Measurements from ENCODE around the gene MLPH.

GRCh38 chr2:237438080-237438940, 48.7 kb upstream of the MLPH start:
- TF ChIP-seq, protein P1, sequence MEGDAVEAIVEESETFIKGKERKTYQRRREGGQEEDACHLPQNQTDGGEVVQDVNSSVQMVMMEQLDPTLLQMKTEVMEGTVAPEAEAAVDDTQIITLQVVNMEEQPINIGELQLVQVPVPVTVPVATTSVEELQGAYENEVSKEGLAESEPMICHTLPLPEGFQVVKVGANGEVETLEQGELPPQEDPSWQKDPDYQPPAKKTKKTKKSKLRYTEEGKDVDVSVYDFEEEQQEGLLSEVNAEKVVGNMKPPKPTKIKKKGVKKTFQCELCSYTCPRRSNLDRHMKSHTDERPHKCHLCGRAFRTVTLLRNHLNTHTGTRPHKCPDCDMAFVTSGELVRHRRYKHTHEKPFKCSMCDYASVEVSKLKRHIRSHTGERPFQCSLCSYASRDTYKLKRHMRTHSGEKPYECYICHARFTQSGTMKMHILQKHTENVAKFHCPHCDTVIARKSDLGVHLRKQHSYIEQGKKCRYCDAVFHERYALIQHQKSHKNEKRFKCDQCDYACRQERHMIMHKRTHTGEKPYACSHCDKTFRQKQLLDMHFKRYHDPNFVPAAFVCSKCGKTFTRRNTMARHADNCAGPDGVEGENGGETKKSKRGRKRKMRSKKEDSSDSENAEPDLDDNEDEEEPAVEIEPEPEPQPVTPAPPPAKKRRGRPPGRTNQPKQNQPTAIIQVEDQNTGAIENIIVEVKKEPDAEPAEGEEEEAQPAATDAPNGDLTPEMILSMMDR (IDR thresholded peaks at IDR 0.05; ENCODE audit: borderline replicate concordance, extremely low read depth, low read length, poor library complexity, severe bottlenecking): no peak
- TF ChIP-seq EZH2 (IDR thresholded peaks at IDR 0.05; ENCODE audit: borderline replicate concordance, low read depth, low read length, severe bottlenecking): no peak

Measured in DND-41 (cell line).